Liver (tissue), 9 donors: ENCODE measurements around the gene PXDN. TPM values are rescaled to one million over a fixed set of nuclear protein-coding genes. Genes with fewer than 3 reads are reported as not detected.
A peak's percentile ranks its signal among the peaks of the same experiment; 100 is the strongest.

Source experiments
- DNase-seq: peaks from one replicate; pipeline ENCODE4 v3.0.0-alpha.2; 2017; ENCODE audit warnings: low spot score
- H3K27ac ChIP-seq, 2 donors: one replicate each; pipeline ENCODE4 v1.7.0; 2013; ENCODE audit warnings: inconsistent platforms in 2 of 2, low read length in 2 of 2, control low read depth in 1 of 2, low read depth in 1 of 2, mild to moderate bottlenecking in 1 of 2
- H3K27me3 ChIP-seq, 4 donors: one replicate each; pipeline versions ENCODE4 v1.6.1 to v1.7.0; 2013; ENCODE audit warnings: low read length in 3 of 4, inconsistent platforms in 1 of 4, mild to moderate bottlenecking in 1 of 4, moderate library complexity in 1 of 4; ENCODE audit not compliant: control insufficient read depth in 4 of 4, insufficient read depth in 4 of 4
- H3K36me3 ChIP-seq, 4 donors: one replicate each; pipeline versions ENCODE4 v1.6.1 to v1.7.0; 2013; ENCODE audit warnings: low read length in 3 of 4, mild to moderate bottlenecking in 3 of 4, low read depth in 1 of 4, moderate library complexity in 1 of 4; ENCODE audit not compliant: control insufficient read depth in 4 of 4, insufficient read depth in 3 of 4
- H3K4me1 ChIP-seq, 4 donors: one replicate each; pipeline versions ENCODE4 v1.6.1 to v1.7.0; 2013; ENCODE audit warnings: low read length in 3 of 4, mild to moderate bottlenecking in 3 of 4, moderate library complexity in 1 of 4; ENCODE audit not compliant: control insufficient read depth in 4 of 4, insufficient read depth in 4 of 4
- H3K4me3 ChIP-seq, 3 donors: one replicate each; pipeline versions ENCODE4 v1.6.1 to v1.7.0; 2013; ENCODE audit warnings: low read length in 3 of 3, control low read depth in 1 of 3, low read depth in 1 of 3, mild to moderate bottlenecking in 1 of 3
- H3K9ac ChIP-seq, 2 donors: one replicate each; pipeline ENCODE4 v1.7.0; 2013; ENCODE audit warnings: low read length in 2 of 2, mild to moderate bottlenecking in 2 of 2, moderate library complexity in 2 of 2, control low read depth in 1 of 2, low read depth in 1 of 2
- H3K9me3 ChIP-seq, 4 donors: one replicate each; pipeline versions ENCODE4 v1.6.1 to v1.7.0; 2013; ENCODE audit warnings: low read length in 3 of 4; ENCODE audit not compliant: control insufficient read depth in 4 of 4
- ATF3 ChIP-seq: IDR thresholded peaks from 2 replicates; pipeline ENCODE4 v1.6.1; 2016; ENCODE audit warnings: antibody characterized with exemption
- CTCF ChIP-seq: fragments of 150-350 bp; IDR thresholded peaks from 2 replicates; pipeline ENCODE4 v1.5.1; 2017; ENCODE audit warnings: improper control_type of control experiment, low read depth, low read length; ENCODE audit not compliant: missing input control
- FOXA2 ChIP-seq: IDR thresholded peaks from 2 replicates; pipeline ENCODE4 v1.6.1; 2016; ENCODE audit warnings: antibody characterized with exemption
- GABPA ChIP-seq, 2 donors: IDR thresholded peaks in 1 of 2; conservative IDR thresholded peaks in 1 of 2; 2 replicates each; pipeline ENCODE4 v1.6.1; 2016; ENCODE audit warnings: antibody characterized with exemption in 2 of 2, mild to moderate bottlenecking in 1 of 2, moderate library complexity in 1 of 2
- HNF4A ChIP-seq, 2 donors: conservative IDR thresholded peaks; 2 replicates each; pipeline ENCODE4 v1.6.1; 2016; ENCODE audit warnings: antibody characterized with exemption in 2 of 2, mild to moderate bottlenecking in 2 of 2
- JUND ChIP-seq, 2 donors: IDR thresholded peaks; 2 replicates each; pipeline ENCODE4 v1.6.1; 2016; ENCODE audit warnings: antibody characterized with exemption in 2 of 2
- MAX ChIP-seq: IDR thresholded peaks from 2 replicates; pipeline ENCODE4 v1.6.1; 2016; ENCODE audit warnings: antibody characterized with exemption
- NR2F2 ChIP-seq: IDR thresholded peaks from 2 replicates; pipeline ENCODE4 v1.6.1; 2016; ENCODE audit warnings: antibody characterized with exemption
- RAD21 ChIP-seq, 2 donors: IDR thresholded peaks; 2 replicates each; pipeline ENCODE4 v1.6.1; 2016; ENCODE audit warnings: antibody characterized with exemption in 2 of 2, mild to moderate bottlenecking in 2 of 2
- REST ChIP-seq: IDR thresholded peaks from 2 replicates; pipeline ENCODE4 v1.6.1; 2016; ENCODE audit warnings: antibody characterized with exemption, mild to moderate bottlenecking
- SP1 ChIP-seq: IDR thresholded peaks from 2 replicates; pipeline ENCODE4 v1.6.1; 2018; ENCODE audit warnings: antibody characterized with exemption, mild to moderate bottlenecking
- TAF1 ChIP-seq: conservative IDR thresholded peaks from 2 replicates; pipeline ENCODE4 v1.6.1; 2016; ENCODE audit warnings: antibody characterized with exemption, mild to moderate bottlenecking
- YY1 ChIP-seq: IDR thresholded peaks from 2 replicates; pipeline ENCODE4 v1.6.1; 2016; ENCODE audit warnings: antibody characterized with exemption, mild to moderate bottlenecking
- ZBTB33 ChIP-seq: IDR thresholded peaks from 2 replicates; pipeline ENCODE4 v1.6.1; 2016; ENCODE audit warnings: antibody characterized with exemption
- WGBS: extraction: QIAGEN DNeasy Blood & Tissue Kit; methylation state at CpG from one replicate; pipeline ENCODE4 v1.1.7; 2013; 5-methylcytosine and 5-hydroxymethylcytosine counted together
- polyA plus RNA-seq, 2 donors: library from polyadenylated mRNA; stranded (reverse) in 1 of 2; unstranded in 1 of 2; fragments of 200-250 nt in 1 of 2; fragments of >200 nt in 1 of 2; fragmentation: Nextera tagmentation in 1 of 2; extraction: Ambion mirVana in 1 of 2; gene quantifications; one replicate each; pipeline versions ENCODE4 v1.2.1 to v1.2.3, GENCODE V29; 2013 to 2015
- total RNA-seq, 2 donors: library from RNA; depleted of rRNA; stranded (reverse); fragments of >200 nt; gene quantifications; one replicate each; pipeline ENCODE4 v1.2.3, GENCODE V29; 2014
- donor health status: healthy.
- donor health status: healthy.
- donor health status: healthy.
- donor health status: healthy.
- donor health status: healthy.

PXDN gene
- total and polyA plus RNA-seq, 4 donors, result 4.2 to 21.5 (median 16.9) TPM

GRCh38 chr2:1595274-1595673 is 149.0 kb downstream of the PXDN start:
- DNase-seq, result no peak
- peaks cover 0 to 3% (median 0%) of the 10 kb centered on the region in 4 donors for H3K4me1 ChIP-seq
- WGBS, result 97% methylated on average over 14 of the region's 14 CpGs
- H3K36me3 ChIP-seq, result no peaks in the 10 kb centered on the region
- TF ChIP-seq HNF4A (conservative IDR thresholded peaks at IDR 0.05) (no peak), NR2F2 (no peak), YY1 (no peak), REST (no peak), RAD21 (IDR thresholded peaks at IDR 0.05) (no peak), FOXA2 (no peak), CTCF (no peak), GABPA (IDR thresholded peaks at IDR 0.05 in 1 of 2, conservative IDR thresholded peaks at IDR 0.05 in 1 of 2) (no peak), ATF3 (no peak), SP1 (no peak), TAF1 (no peak), MAX (no peak), ZBTB33 (no peak)
- H3K9ac ChIP-seq, result no peak overlapping the region
- H3K9me3 ChIP-seq, result no peaks in the 10 kb centered on the region
- no peak overlapping the region for H3K27ac ChIP-seq
- H3K4me3 ChIP-seq, result no peak overlapping the region
- peaks cover 0 to 4% (median 0%) of the 10 kb centered on the region in 4 donors for H3K27me3 ChIP-seq

GRCh38 chr2:1594373-1595171 is 149.7 kb downstream of the PXDN start:
- 83% methylated on average over 29 of the region's 29 CpGs for WGBS
- Histone ChIP-seq H3K27ac (peak overlapping the region in 1 of 2 donors; percentile 3), H3K9me3 (no peaks in the 10 kb centered on the region), H3K4me3 (no peak overlapping the region), H3K36me3 (no peaks in the 10 kb centered on the region), H3K9ac (no peak overlapping the region), H3K4me1 (peaks cover 0 to 3% (median 0%) of the 10 kb centered on the region in 4 donors), H3K27me3 (peaks cover 0 to 4% (median 0%) of the 10 kb centered on the region in 4 donors)
- TF ChIP-seq MAX, result no peak
- no peak for TF ChIP-seq REST
- TF ChIP-seq JUND (IDR thresholded peaks at IDR 0.05), result no peak
- no peak for TF ChIP-seq HNF4A (conservative IDR thresholded peaks at IDR 0.05)
- TF ChIP-seq FOXA2, result no peak
- DNase-seq, result no peak
